RWPE1 (cell line): ENCODE measurements around the gene RAB4A.

Source experiments
- CTCF ChIA-PET: fragments of 350-600 bp; sonication (Branson Sonifier 250); formaldehyde crosslinking; extraction: SDS; loops from one replicate; lab custom pipeline; 2021; lab: Yijun Ruan, JAX
- POLR2A ChIA-PET: fragments of 400-600 bp; formaldehyde crosslinking; extraction: SDS; loops from one replicate; lab custom pipeline; 2020; ENCODE audit warnings: antibody characterized with exemption; ENCODE audit not compliant: low non-redundant PET; lab: Yijun Ruan, JAX
- DNase-seq: peaks from one replicate; pipeline ENCODE4 v3.0.0; 2012; ENCODE audit warnings: low spot score
- H3K27ac ChIP-seq: fragments of 450-650 bp; 2 replicates; pipeline ENCODE4 v1.5.1; 2017
- TF ChIP-seq, protein P1 (sequence below): fragments of 450-650 bp; conservative IDR thresholded peaks from 2 replicates; pipeline ENCODE4 v1.5.1; 2017; ENCODE audit warnings: low read depth, mild to moderate bottlenecking

The RAB4A gene

DNA sequence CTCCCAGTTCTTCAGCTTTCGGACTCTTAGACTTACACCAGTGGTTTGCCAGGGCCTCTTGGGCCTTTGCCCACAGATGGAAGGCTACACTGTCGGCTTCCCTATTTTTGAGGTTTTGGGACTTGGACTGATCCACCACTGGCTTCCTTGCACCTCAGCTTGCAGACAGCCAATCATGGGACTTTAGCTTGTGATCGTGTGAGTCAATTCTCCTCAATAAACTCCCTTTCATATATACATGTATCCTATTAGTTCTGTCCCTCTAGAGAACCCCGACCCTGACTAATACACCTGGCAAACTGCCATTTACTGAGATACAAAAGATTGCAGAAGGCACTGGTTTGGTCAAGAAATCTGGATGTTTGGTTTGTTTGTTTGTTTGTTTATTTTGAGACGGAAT is 6.4 kb upstream of the RAB4A start:
- ChIA-PET POLR2A (no interaction called here), CTCF (interaction anchor here (0.7 kb wide), 1 partner anchor 163 kb away, joined by 4 read pairs; no protein-coding TSS in a partner anchor)
- no peak for DNase-seq
- peak overlapping the region; percentile 7; the same call in 1 of the 2 replicates for H3K27ac ChIP-seq
- TF ChIP-seq, protein P1, sequence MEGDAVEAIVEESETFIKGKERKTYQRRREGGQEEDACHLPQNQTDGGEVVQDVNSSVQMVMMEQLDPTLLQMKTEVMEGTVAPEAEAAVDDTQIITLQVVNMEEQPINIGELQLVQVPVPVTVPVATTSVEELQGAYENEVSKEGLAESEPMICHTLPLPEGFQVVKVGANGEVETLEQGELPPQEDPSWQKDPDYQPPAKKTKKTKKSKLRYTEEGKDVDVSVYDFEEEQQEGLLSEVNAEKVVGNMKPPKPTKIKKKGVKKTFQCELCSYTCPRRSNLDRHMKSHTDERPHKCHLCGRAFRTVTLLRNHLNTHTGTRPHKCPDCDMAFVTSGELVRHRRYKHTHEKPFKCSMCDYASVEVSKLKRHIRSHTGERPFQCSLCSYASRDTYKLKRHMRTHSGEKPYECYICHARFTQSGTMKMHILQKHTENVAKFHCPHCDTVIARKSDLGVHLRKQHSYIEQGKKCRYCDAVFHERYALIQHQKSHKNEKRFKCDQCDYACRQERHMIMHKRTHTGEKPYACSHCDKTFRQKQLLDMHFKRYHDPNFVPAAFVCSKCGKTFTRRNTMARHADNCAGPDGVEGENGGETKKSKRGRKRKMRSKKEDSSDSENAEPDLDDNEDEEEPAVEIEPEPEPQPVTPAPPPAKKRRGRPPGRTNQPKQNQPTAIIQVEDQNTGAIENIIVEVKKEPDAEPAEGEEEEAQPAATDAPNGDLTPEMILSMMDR = no peak

DNA sequence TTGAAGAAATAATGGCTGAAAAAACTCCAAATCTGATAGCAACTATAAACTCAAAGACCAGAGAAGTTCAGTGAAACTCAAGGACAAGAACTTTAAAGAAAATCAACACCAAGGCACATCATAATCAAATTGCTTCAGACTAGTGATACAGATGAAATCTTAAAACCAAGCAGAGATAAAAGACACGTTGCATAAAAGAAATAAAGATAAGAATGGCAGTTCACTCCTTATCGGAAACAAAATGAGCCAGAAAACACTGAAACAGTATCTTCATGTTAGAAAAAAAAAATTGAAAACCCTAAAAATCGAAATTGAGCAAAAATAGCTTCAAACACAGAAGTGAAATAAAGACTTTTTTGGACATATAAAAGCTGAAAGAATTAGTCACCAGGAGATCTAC is 4.6 kb upstream of the RAB4A start:
- no peak overlapping the region for H3K27ac ChIP-seq
- POLR2A ChIA-PET = no interaction called here
- TF ChIP-seq, protein P1 = no peak
- CTCF ChIA-PET = interaction anchor here (0.6 kb wide), 1 partner anchor 8 kb away, joined by 4 read pairs; no protein-coding TSS in a partner anchor
- DNase-seq = no peak

DNA sequence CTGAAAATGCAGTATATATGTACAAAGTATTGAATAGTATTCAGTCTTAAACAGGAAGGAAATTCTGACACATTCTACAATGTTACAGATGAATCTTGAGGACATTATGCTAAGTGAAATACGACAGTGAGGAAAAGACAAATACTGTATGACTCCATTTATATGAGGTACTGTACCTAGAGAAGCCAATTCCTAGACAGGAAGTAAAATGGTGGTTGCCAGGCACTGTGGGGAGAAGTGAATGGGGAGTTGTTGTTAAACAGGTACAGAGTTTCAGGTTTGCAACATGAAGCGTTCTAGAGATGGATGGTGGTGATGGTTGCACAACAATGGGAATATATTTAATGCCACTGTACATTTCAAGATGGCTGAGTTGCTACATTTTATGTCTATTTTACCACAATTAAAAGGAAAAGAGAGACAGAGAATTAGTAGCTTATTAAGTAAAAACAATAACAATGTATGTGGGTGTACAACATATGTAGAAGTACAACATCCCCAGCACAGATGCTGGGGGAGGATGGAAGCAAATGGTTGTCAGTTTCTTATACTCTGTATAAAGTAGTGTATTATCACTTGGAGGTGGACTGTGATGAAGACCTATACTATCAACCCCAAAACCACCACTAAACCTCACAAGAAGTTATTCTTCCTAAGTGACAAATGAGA is 3.9 kb upstream of the RAB4A start:
- ChIA-PET CTCF (no interaction called here), POLR2A (no interaction called here)
- DNase-seq = no peak
- TF ChIP-seq, protein P1 = no peak
- peak overlapping the region; percentile 95; the same call in 1 of the 2 replicates for H3K27ac ChIP-seq

DNA sequence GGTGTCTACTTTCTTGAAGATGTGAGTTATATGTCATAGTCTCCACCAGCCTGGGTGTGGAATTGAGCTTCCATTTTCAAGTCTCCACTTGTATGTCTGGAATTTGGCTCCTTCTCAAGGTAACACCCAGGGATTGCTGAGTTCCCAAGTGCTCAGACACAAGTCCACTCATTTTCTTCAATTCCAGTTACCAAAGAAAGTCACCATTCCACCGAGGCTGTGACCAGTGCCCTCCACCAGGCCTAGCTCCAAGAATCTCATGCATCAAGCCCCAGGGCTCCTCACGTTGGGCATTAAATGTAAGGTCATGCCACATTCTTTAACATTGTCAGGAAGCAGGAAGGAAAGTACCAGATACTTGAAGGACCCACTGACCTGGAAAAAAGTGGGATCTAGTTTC is 2.4 kb upstream of the RAB4A start:
- peak; percentile 78 for DNase-seq
- ChIA-PET CTCF (interaction anchor here (0.6 to 1.7 kb wide), 2 partner anchors 10 to 152 kb away, joined by 3 to 5 read pairs; no protein-coding TSS in a partner anchor), POLR2A (interaction anchor here (0.6 kb wide), 1 partner anchor 17 kb away, joined by 3 read pairs; no protein-coding TSS in a partner anchor)
- TF ChIP-seq, protein P1 = no peak
- H3K27ac ChIP-seq = peak overlapping the region; percentile 95

DNA sequence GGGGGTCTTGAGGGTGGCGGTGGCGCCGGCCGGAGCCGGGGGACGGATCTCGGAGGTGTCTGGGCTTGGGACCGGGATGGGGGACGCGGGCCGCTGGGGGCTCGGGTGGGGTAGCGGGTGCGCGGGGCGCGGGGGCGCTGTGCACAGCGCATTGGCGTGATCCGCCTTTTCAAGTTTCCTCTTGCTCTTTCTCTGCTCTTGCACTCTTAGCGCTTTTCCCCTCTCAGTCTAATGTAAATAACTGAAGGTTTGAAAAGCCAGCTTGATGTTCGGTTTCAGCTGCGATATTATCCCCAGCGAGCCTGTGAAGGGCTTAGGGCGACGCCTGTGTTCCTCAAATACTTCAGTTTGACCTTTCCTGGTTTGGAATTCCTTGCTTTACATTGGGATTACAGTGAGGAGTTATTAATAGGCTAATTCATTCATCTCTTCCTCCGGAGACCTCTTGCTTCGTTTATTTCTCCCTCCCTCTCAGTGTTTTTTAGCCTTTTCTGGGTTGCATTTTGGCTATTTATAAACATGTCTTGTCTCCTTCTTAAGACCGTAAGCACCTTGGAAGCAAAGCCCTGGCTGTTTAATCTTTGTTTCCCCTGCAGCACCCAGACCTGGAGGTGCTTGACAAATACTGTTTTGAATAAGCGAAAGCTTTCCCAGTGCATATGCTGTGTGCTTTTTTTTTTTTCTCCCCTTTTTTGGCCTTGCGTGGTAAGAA is 693 bp downstream of the RAB4A start:
- TF ChIP-seq, protein P1 = 0 out of 2 replicates have a peak, but pooled peaks have one; percentile 13
- H3K27ac ChIP-seq = peak overlapping the region; percentile 95
- ChIA-PET CTCF (interaction anchor here (0.6 to 0.7 kb wide), 2 partner anchors 12 to 28 kb away, joined by 3 to 4 read pairs; no protein-coding TSS in a partner anchor), POLR2A (no interaction called here)
- no peak for DNase-seq
